CD4-positive, alpha-beta T cell treated with Interleukin-17A for 1 hour (primary cell): ENCODE measurements around the gene SLC2A13.
A peak's percentile ranks its signal among the peaks of the same experiment; 100 is the strongest.

ENCODE experiments used
- DNase-seq: peaks from one replicate; pipeline ENCODE4 v3.0.0-alpha.2; 2020

Gene SLC2A13

GRCh38 chr12:39723831-39724230, 382.1 kb downstream of the SLC2A13 start:
- DNase-seq = peak; percentile 5

GRCh38 chr12:39722504-39722903, 383.4 kb downstream of the SLC2A13 start:
- DNase-seq = no peak

GRCh38 chr12:39713552-39713951, 392.3 kb downstream of the SLC2A13 start:
- DNase-seq = no peak

- no peak for DNase-seq
These were observed 393.5 kb downstream of the SLC2A13 start for GRCh38 chr12:39712334-39712733.
